ENCODE results near the gene CYB5R4.

GRCh38 chr6:83812595-83812994 lies 46.9 kb upstream of the CYB5R4 start:
- TF ChIP-seq CTCF (conservative IDR thresholded peaks at IDR 0.05 in 1 of 2, IDR thresholded peaks at IDR 0.05 in 1 of 2; ENCODE audit: extremely low read depth in 1 of 2, insufficient read depth in 1 of 2, low read depth in 1 of 2, low read length in 2 of 2) (no peak), EZH2 (IDR thresholded peaks at IDR 0.05; ENCODE audit: borderline replicate concordance, low read length) (no peak)
